ENCODE data around the gene JAZF1.

Gene JAZF1

GRCh38 chr7:28068811-28069216 is 111.8 kb downstream of the JAZF1 start:
- intact Hi-C loops (cut with DNase I) = no loop called here
- no peak for DNase-seq

- intact Hi-C loops (cut with DNase I) = no loop called here
Observed at GRCh38 chr7:28067171-28067570, 113.4 kb downstream of the JAZF1 start.

GRCh38 chr7:28065721-28066285 is 114.8 kb downstream of the JAZF1 start:
- no peak for DNase-seq
- intact Hi-C loops (cut with DNase I) = no loop called here

More at GRCh38 chr7:28067171-28067570, 113.4 kb downstream of the JAZF1 start:
- DNase-seq = no peak

GRCh38 chr7:28065308-28065707 is 115.3 kb downstream of the JAZF1 start:
- intact Hi-C loops (cut with DNase I) = no loop called here
- DNase-seq = no peak

- intact Hi-C loops (cut with DNase I) = no loop called here
- DNase-seq = no peak
Observed at GRCh38 chr7:28064437-28064836, 116.2 kb downstream of the JAZF1 start.

GRCh38 chr7:28062197-28062991 is 118.2 kb downstream of the JAZF1 start:
- intact Hi-C loops (cut with DNase I) = no loop called here
- DNase-seq = peak in 41 of 42 donors; percentile 23 to 86 (median 62)

GRCh38 chr7:28061824-28062196 is 118.8 kb downstream of the JAZF1 start:
- no peak for DNase-seq
- intact Hi-C loops (cut with DNase I) = no loop called here

GRCh38 chr7:28060371-28060950 is 120.1 kb downstream of the JAZF1 start:
- intact Hi-C loops (cut with DNase I) = no loop called here
- DNase-seq = no peak

GRCh38 chr7:28055161-28055544 is 125.4 kb downstream of the JAZF1 start:
- DNase-seq = no peak
- intact Hi-C loops (cut with DNase I) = no loop called here

GRCh38 chr7:28054531-28055160 is 125.9 kb downstream of the JAZF1 start:
- intact Hi-C loops (cut with DNase I) = no loop called here
- DNase-seq = no peak

- no peak for DNase-seq
- intact Hi-C loops (cut with DNase I) = no loop called here
Observed at GRCh38 chr7:28052933-28053332, 127.7 kb downstream of the JAZF1 start.

GRCh38 chr7:28048694-28049093 is 131.9 kb downstream of the JAZF1 start:
- DNase-seq = no peak
- intact Hi-C loops (cut with DNase I) = no loop called here

GRCh38 chr7:28046035-28046434 is 134.6 kb downstream of the JAZF1 start:
- no peak for DNase-seq
- intact Hi-C loops (cut with DNase I) = no loop called here

- intact Hi-C loops (cut with DNase I) = no loop called here
- no peak for DNase-seq
Observed at GRCh38 chr7:28045592-28045991, 135.0 kb downstream of the JAZF1 start.

GRCh38 chr7:28044825-28045224 is 135.8 kb downstream of the JAZF1 start:
- intact Hi-C loops (cut with DNase I) = no loop called here
- no peak for DNase-seq

GRCh38 chr7:28042721-28043120 is 137.9 kb downstream of the JAZF1 start:
- DNase-seq = no peak
- intact Hi-C loops (cut with DNase I) = no loop called here

GRCh38 chr7:28041508-28042314 is 138.9 kb downstream of the JAZF1 start:
- intact Hi-C loops (cut with DNase I) = no loop called here
- no peak for DNase-seq

- intact Hi-C loops (cut with DNase I) = no loop called here
- no peak for DNase-seq
Observed at GRCh38 chr7:28038175-28038797, 142.3 kb downstream of the JAZF1 start.
